Choroid plexus epithelial cell (primary cell): ENCODE results near the gene VAMP2.
"Not testable (repeated sequence)": the region's sequence is repeated elsewhere in the genome, so short reads cannot be mapped to it uniquely, and the experiment has no call there.

Experiments used
- DNase-seq: peaks from one replicate; pipeline ENCODE4 v3.0.0-alpha.2; 2010; ENCODE audit warnings: low read depth
- H3K4me3 ChIP-seq: 2 replicates; pipeline ENCODE4 v1.5.1; 2011; ENCODE audit warnings: low read depth, mild to moderate bottlenecking, control low read depth, low read length, moderate library complexity
- CTCF ChIP-seq: conservative IDR thresholded peaks from 2 replicates; pipeline ENCODE4 v1.5.1; 2011; ENCODE audit warnings: low read depth, mild to moderate bottlenecking, control low read depth, inconsistent platforms, low read length, moderate library complexity

Gene VAMP2

GRCh38 chr17:8173871-8174322, 11.1 kb upstream of the VAMP2 start:
- peak overlapping the region; percentile 47 for H3K4me3 ChIP-seq
- TF ChIP-seq CTCF = no peak
- DNase-seq = no peak

- no peak for TF ChIP-seq CTCF
- peak; percentile 99 for DNase-seq
- H3K4me3 ChIP-seq = peak overlapping the region; percentile 47
Measured at GRCh38 chr17:8173056-8173870, 10.5 kb upstream of the VAMP2 start.

GRCh38 chr17:8170186-8170585, 7.4 kb upstream of the VAMP2 start:
- DNase-seq, H3K4me3 ChIP-seq: not testable (repeated sequence)

- no peak for DNase-seq
- no peak for TF ChIP-seq CTCF
- no peak overlapping the region for H3K4me3 ChIP-seq
Measured at GRCh38 chr17:8167526-8167925, 4.8 kb upstream of the VAMP2 start.

- TF ChIP-seq CTCF = no peak
- DNase-seq = no peak
- no peak overlapping the region for H3K4me3 ChIP-seq
Measured at GRCh38 chr17:8166731-8167130, 4.0 kb upstream of the VAMP2 start.

GRCh38 chr17:8164815-8165131, 2.0 kb upstream of the VAMP2 start:
- DNase-seq = no peak
- TF ChIP-seq CTCF = no peak
- no peak overlapping the region for H3K4me3 ChIP-seq

- H3K4me3 ChIP-seq = no peak overlapping the region
- DNase-seq = no peak
- no peak for TF ChIP-seq CTCF
Measured at GRCh38 chr17:8163978-8164814, 1.4 kb upstream of the VAMP2 start.
